Astrocyte of the cerebellum (primary cell): ENCODE results near the gene PIGZ.

Source experiments
- DNase-seq: peaks from one replicate; pipeline ENCODE4 v3.0.0-alpha.2; 2011; ENCODE audit warnings: low read depth
- H3K4me3 ChIP-seq: 2 replicates; pipeline ENCODE4 v1.5.1; 2011; ENCODE audit warnings: mild to moderate bottlenecking, low read depth, low read length, moderate library complexity
- CTCF ChIP-seq: IDR thresholded peaks from 2 replicates; pipeline ENCODE4 v1.5.1; 2012; ENCODE audit warnings: low read length, low read depth, moderate library complexity, mild to moderate bottlenecking; ENCODE audit errors: missing control alignments
- in situ Hi-C: cut with HindIII; loops from 2 replicates; pipeline ENCODE4 v1.10.0; 2017; ENCODE audit warnings: low sequenced_read_pairs

The PIGZ gene

GRCh38 chr3:196932600-196932999 lies 36.0 kb downstream of the PIGZ start:
- DNase-seq = no peak
- H3K4me3 ChIP-seq = no peak overlapping the region
- no peak for TF ChIP-seq CTCF
- in situ Hi-C loops = no loop called here

GRCh38 chr3:196931828-196932587 lies 36.6 kb downstream of the PIGZ start:
- no peak for TF ChIP-seq CTCF
- DNase-seq = no peak
- H3K4me3 ChIP-seq = no peak overlapping the region
- in situ Hi-C loops = no loop called here

GRCh38 chr3:196931157-196931556 lies 37.5 kb downstream of the PIGZ start:
- H3K4me3 ChIP-seq = no peak overlapping the region
- no peak for TF ChIP-seq CTCF
- in situ Hi-C loops = no loop called here
- DNase-seq = no peak

GRCh38 chr3:196927571-196928453 lies 40.8 kb downstream of the PIGZ start:
- TF ChIP-seq CTCF = no peak

GRCh38 chr3:196920733-196921132 lies 47.9 kb downstream of the PIGZ start:
- in situ Hi-C loops = no loop called here
- no peak for TF ChIP-seq CTCF
- H3K4me3 ChIP-seq = no peak overlapping the region

More at GRCh38 chr3:196927571-196928453, 40.8 kb downstream of the PIGZ start:
- in situ Hi-C loops = no loop called here
- DNase-seq = no peak
- H3K4me3 ChIP-seq = no peak overlapping the region

GRCh38 chr3:196918968-196919367 lies 49.7 kb downstream of the PIGZ start:
- no peak overlapping the region for H3K4me3 ChIP-seq
- no peak for DNase-seq
- TF ChIP-seq CTCF = no peak
- in situ Hi-C loops = no loop called here

More at GRCh38 chr3:196920733-196921132, 47.9 kb downstream of the PIGZ start:
- no peak for DNase-seq
